ENCODE data around the gene PHF19. TPM values are rescaled to one million over a fixed set of nuclear protein-coding genes. Genes with fewer than 3 reads are reported as not detected.
A peak's percentile ranks its signal among the peaks of the same experiment; 100 is the strongest.

The PHF19 gene
- total RNA-seq, 4 donors from 2014 or later = 6.7 to 11.1 (median 9.3) TPM

- DNase-seq = no peak
- 71% methylated on average over 5 of the region's 5 CpGs; no CpG with 5 or more reads in 1 of the 2 donors for WGBS, 2 donors (ENCODE audit: low coverage in 1 of 2)
- in situ Hi-C loops (cut with MboI; ENCODE audit: low pct_ligation_motif_present in 1 of 4, low pct_unique_long_range_greater_than_20kb in 1 of 4, low sequenced_read_pairs in 3 of 4) (no loop called here), intact Hi-C loops (cut with DNase I; ENCODE audit: low total_unique reads) (no loop called here)
- Histone ChIP-seq H3K27me3 (no peaks in the 10 kb centered on the region), H3K4me1 (no peaks in the 10 kb centered on the region), H3K27ac (no peak overlapping the region), H3K36me3 (no peaks in the 10 kb centered on the region), H3K9me3 (no peaks in the 10 kb centered on the region), H3K4me3 (no peak overlapping the region)
- no peak for TF ChIP-seq CTCF (IDR thresholded peaks at IDR 0.05)
- no peak for TF ChIP-seq POLR2AphosphoS5 (IDR thresholded peaks at IDR 0.05)
- TF ChIP-seq EP300 (IDR thresholded peaks at IDR 0.05; ENCODE audit: low read depth) = no peak
- no peak for TF ChIP-seq POLR2A (IDR thresholded peaks at IDR 0.05)
Observed at GRCh38 chr9:120909904-120910303, 32.9 kb upstream of the PHF19 start.

- TF ChIP-seq EP300 (IDR thresholded peaks at IDR 0.05; ENCODE audit: low read depth) (no peak), POLR2AphosphoS5 (IDR thresholded peaks at IDR 0.05) (no peak), CTCF (IDR thresholded peaks at IDR 0.05) (no peak), POLR2A (IDR thresholded peaks at IDR 0.05) (no peak)
- in situ Hi-C loops (cut with MboI; ENCODE audit: low pct_ligation_motif_present in 1 of 4, low pct_unique_long_range_greater_than_20kb in 1 of 4, low sequenced_read_pairs in 3 of 4) = no loop called here
- intact Hi-C loops (cut with DNase I; ENCODE audit: low total_unique reads) = no loop called here
- Histone ChIP-seq H3K27ac (no peak overlapping the region), H3K36me3 (no peaks in the 10 kb centered on the region), H3K4me1 (no peaks in the 10 kb centered on the region), H3K9me3 (no peaks in the 10 kb centered on the region), H3K27me3 (no peaks in the 10 kb centered on the region), H3K4me3 (no peak overlapping the region)
- no peak for DNase-seq
- 52 to 75% methylated on average over 2 to 11 of the region's 11 CpGs for WGBS, 2 donors (ENCODE audit: low coverage in 1 of 2)
Observed at GRCh38 chr9:120905315-120906164, 28.6 kb upstream of the PHF19 start.

- Histone ChIP-seq H3K27ac (peak overlapping the region in 1 of 4 donors; percentile 53), H3K36me3 (no peaks in the 10 kb centered on the region), H3K27me3 (no peaks in the 10 kb centered on the region), H3K4me3 (no peak overlapping the region), H3K4me1 (no peaks in the 10 kb centered on the region), H3K9me3 (no peaks in the 10 kb centered on the region)
- no peak for DNase-seq
- in situ Hi-C loops (cut with MboI; ENCODE audit: low pct_ligation_motif_present in 1 of 4, low pct_unique_long_range_greater_than_20kb in 1 of 4, low sequenced_read_pairs in 3 of 4) = no loop called here
- TF ChIP-seq POLR2A (IDR thresholded peaks at IDR 0.05) (no peak), POLR2AphosphoS5 (IDR thresholded peaks at IDR 0.05) (no peak)
- WGBS, 2 donors (ENCODE audit: low coverage in 1 of 2) = 95% methylated on average over 11 of the region's 11 CpGs; no CpG with 5 or more reads in 1 of the 2 donors
- intact Hi-C loops (cut with DNase I; ENCODE audit: low total_unique reads) = no loop called here
Observed at GRCh38 chr9:120904978-120905301, 28.0 kb upstream of the PHF19 start.

- Histone ChIP-seq H3K9me3 (no peaks in the 10 kb centered on the region), H3K27me3 (no peaks in the 10 kb centered on the region), H3K4me1 (no peaks in the 10 kb centered on the region), H3K36me3 (no peaks in the 10 kb centered on the region), H3K27ac (peak overlapping the region in 3 of 4 donors; percentile 18 to 53 (median 34)), H3K4me3 (no peak overlapping the region)
- peak; percentile 43 for DNase-seq
- in situ Hi-C loops (cut with MboI; ENCODE audit: low pct_ligation_motif_present in 1 of 4, low pct_unique_long_range_greater_than_20kb in 1 of 4, low sequenced_read_pairs in 3 of 4) = no loop called here
- intact Hi-C loops (cut with DNase I; ENCODE audit: low total_unique reads) = no loop called here
- TF ChIP-seq POLR2A (IDR thresholded peaks at IDR 0.05) (no peak), CTCF (IDR thresholded peaks at IDR 0.05) (no peak), EP300 (IDR thresholded peaks at IDR 0.05; ENCODE audit: low read depth) (no peak), POLR2AphosphoS5 (IDR thresholded peaks at IDR 0.05) (no peak)
- WGBS, 2 donors (ENCODE audit: low coverage in 1 of 2) = 85 to 89% methylated on average over 4 to 15 of the region's 16 CpGs
Observed at GRCh38 chr9:120904061-120904977, 27.3 kb upstream of the PHF19 start.
